ENCODE results near the gene KAZN.

The KAZN gene

GRCh38 chr1:14686701-14687100 lies 88.2 kb downstream of the KAZN start:
- H3K79me2 ChIP-seq (ENCODE audit: control insufficient read depth, low read length) = no peaks in the 10 kb centered on the region
- TF ChIP-seq EZH2phosphoT487 (IDR thresholded peaks at IDR 0.05; ENCODE audit: borderline replicate concordance, low read length) = no peak
- TF ChIP-seq, protein P1, sequence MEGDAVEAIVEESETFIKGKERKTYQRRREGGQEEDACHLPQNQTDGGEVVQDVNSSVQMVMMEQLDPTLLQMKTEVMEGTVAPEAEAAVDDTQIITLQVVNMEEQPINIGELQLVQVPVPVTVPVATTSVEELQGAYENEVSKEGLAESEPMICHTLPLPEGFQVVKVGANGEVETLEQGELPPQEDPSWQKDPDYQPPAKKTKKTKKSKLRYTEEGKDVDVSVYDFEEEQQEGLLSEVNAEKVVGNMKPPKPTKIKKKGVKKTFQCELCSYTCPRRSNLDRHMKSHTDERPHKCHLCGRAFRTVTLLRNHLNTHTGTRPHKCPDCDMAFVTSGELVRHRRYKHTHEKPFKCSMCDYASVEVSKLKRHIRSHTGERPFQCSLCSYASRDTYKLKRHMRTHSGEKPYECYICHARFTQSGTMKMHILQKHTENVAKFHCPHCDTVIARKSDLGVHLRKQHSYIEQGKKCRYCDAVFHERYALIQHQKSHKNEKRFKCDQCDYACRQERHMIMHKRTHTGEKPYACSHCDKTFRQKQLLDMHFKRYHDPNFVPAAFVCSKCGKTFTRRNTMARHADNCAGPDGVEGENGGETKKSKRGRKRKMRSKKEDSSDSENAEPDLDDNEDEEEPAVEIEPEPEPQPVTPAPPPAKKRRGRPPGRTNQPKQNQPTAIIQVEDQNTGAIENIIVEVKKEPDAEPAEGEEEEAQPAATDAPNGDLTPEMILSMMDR (IDR thresholded peaks at IDR 0.05; ENCODE audit: low read depth, low read length, poor library complexity, severe bottlenecking) = no peak
- H3K4me2 ChIP-seq (ENCODE audit: low read length) = no peak overlapping the region
- H4K20me1 ChIP-seq (ENCODE audit: control insufficient read depth, insufficient read depth, low read depth, low read length) = no peaks in the 10 kb centered on the region
- H3K9me3 ChIP-seq (ENCODE audit: control insufficient read depth, insufficient read depth, low read length) = no peaks in the 10 kb centered on the region
- no peaks in the 10 kb centered on the region for H3F3A ChIP-seq (ENCODE audit: control insufficient read depth, insufficient read depth)
- no peaks in the 10 kb centered on the region for H3K9me2 ChIP-seq (replicated peaks; ENCODE audit: control insufficient read depth, low read length)
- no peaks in the 10 kb centered on the region for H3K36me3 ChIP-seq (ENCODE audit: control insufficient read depth, low read length)
- peaks cover 6% of the 10 kb centered on the region for H3K4me1 ChIP-seq (ENCODE audit: control insufficient read depth, low read length)
- no peaks in the 10 kb centered on the region for H3K27me3 ChIP-seq (ENCODE audit: control insufficient read depth, low read length)
- H3K27ac ChIP-seq (ENCODE audit: low read depth, low read length) = no peak overlapping the region
- H3K4me3 ChIP-seq (ENCODE audit: low read length) = no peak overlapping the region

- Histone ChIP-seq H3K9me2 (replicated peaks; ENCODE audit: control insufficient read depth, low read length) (no peaks in the 10 kb centered on the region), H3F3A (ENCODE audit: control insufficient read depth, insufficient read depth) (no peaks in the 10 kb centered on the region), H3K4me1 (ENCODE audit: control insufficient read depth, low read length) (peaks cover 6% of the 10 kb centered on the region), H3K9me3 (ENCODE audit: control insufficient read depth, insufficient read depth, low read length) (no peaks in the 10 kb centered on the region), H3K4me3 (ENCODE audit: low read length) (no peak overlapping the region), H3K36me3 (ENCODE audit: control insufficient read depth, low read length) (no peaks in the 10 kb centered on the region), H4K20me1 (ENCODE audit: control insufficient read depth, insufficient read depth, low read depth, low read length) (no peaks in the 10 kb centered on the region), H3K4me2 (ENCODE audit: low read length) (no peak overlapping the region), H3K27ac (ENCODE audit: low read depth, low read length) (no peak overlapping the region), H3K27me3 (ENCODE audit: control insufficient read depth, low read length) (no peaks in the 10 kb centered on the region), H3K79me2 (ENCODE audit: control insufficient read depth, low read length) (no peaks in the 10 kb centered on the region)
- TF ChIP-seq, protein P1 (IDR thresholded peaks at IDR 0.05; ENCODE audit: low read depth, low read length, poor library complexity, severe bottlenecking) = no peak
- no peak for TF ChIP-seq EZH2phosphoT487 (IDR thresholded peaks at IDR 0.05; ENCODE audit: borderline replicate concordance, low read length)
Observed at GRCh38 chr1:14687147-14687546, 88.7 kb downstream of the KAZN start.

GRCh38 chr1:14689996-14690615 lies 91.6 kb downstream of the KAZN start:
- Histone ChIP-seq H3K36me3 (ENCODE audit: control insufficient read depth, low read length) (no peaks in the 10 kb centered on the region), H4K20me1 (ENCODE audit: control insufficient read depth, insufficient read depth, low read depth, low read length) (no peaks in the 10 kb centered on the region), H3K27ac (ENCODE audit: low read depth, low read length) (no peak overlapping the region), H3K4me3 (ENCODE audit: low read length) (no peak overlapping the region), H3K4me2 (ENCODE audit: low read length) (no peak overlapping the region), H3K9me2 (replicated peaks; ENCODE audit: control insufficient read depth, low read length) (no peaks in the 10 kb centered on the region), H3K27me3 (ENCODE audit: control insufficient read depth, low read length) (no peaks in the 10 kb centered on the region), H3K79me2 (ENCODE audit: control insufficient read depth, low read length) (no peaks in the 10 kb centered on the region), H3F3A (ENCODE audit: control insufficient read depth, insufficient read depth) (no peaks in the 10 kb centered on the region), H3K9me3 (ENCODE audit: control insufficient read depth, insufficient read depth, low read length) (no peaks in the 10 kb centered on the region), H3K4me1 (ENCODE audit: control insufficient read depth, low read length) (no peaks in the 10 kb centered on the region)
- TF ChIP-seq EZH2phosphoT487 (IDR thresholded peaks at IDR 0.05; ENCODE audit: borderline replicate concordance, low read length) = no peak
- TF ChIP-seq, protein P1 (IDR thresholded peaks at IDR 0.05; ENCODE audit: low read depth, low read length, poor library complexity, severe bottlenecking) = no peak
